Neural progenitor cell (in vitro differentiated cells): ENCODE measurements around the gene F11R. TPM values are rescaled to one million over a fixed set of nuclear protein-coding genes. Genes with fewer than 3 reads are reported as not detected.

Source experiments
- DNase-seq: peaks from one replicate; pipeline ENCODE4 v3.0.0-alpha.2; 2016; ENCODE audit warnings: low spot score
- H2AFZ ChIP-seq: fragments of 200-600 bp; sonication (generic); replicated peaks from 2 replicates; pipeline ENCODE4 v1.6.1; 2016; ENCODE audit warnings: antibody characterized with exemption
- H3F3A ChIP-seq: fragments of 200-600 bp; sonication (generic); 2 replicates; pipeline ENCODE4 v1.6.1; 2016; ENCODE audit warnings: antibody characterized with exemption, low read depth
- H3K27ac ChIP-seq: fragments of 200-600 bp; sonication (generic); 2 replicates; pipeline ENCODE4 v1.5.1; 2016; ENCODE audit warnings: mild to moderate bottlenecking
- H3K27me3 ChIP-seq: fragments of 200-600 bp; sonication (generic); 2 replicates; pipeline ENCODE4 v1.6.1; 2016; ENCODE audit warnings: mild to moderate bottlenecking, moderate library complexity
- H3K36me3 ChIP-seq: fragments of 200-600 bp; sonication (generic); 2 replicates; pipeline ENCODE4 v1.5.1; 2016
- H3K4me1 ChIP-seq: fragments of 200-600 bp; sonication (generic); 2 replicates; pipeline ENCODE4 v1.6.1; 2016; ENCODE audit warnings: mixed run types
- H3K4me2 ChIP-seq: fragments of 200-600 bp; sonication (generic); 2 replicates; pipeline ENCODE4 v1.6.1; 2016
- H3K4me3 ChIP-seq: fragments of 200-600 bp; sonication (generic); 2 replicates; pipeline ENCODE4 v1.5.1; 2016
- H3K79me2 ChIP-seq: fragments of 200-600 bp; sonication (generic); 2 replicates; pipeline ENCODE4 v1.6.1; 2016; ENCODE audit warnings: low read depth
- H3K9ac ChIP-seq: fragments of 200-600 bp; sonication (generic); 2 replicates; pipeline ENCODE4 v1.6.1; 2016
- H3K9me3 ChIP-seq: fragments of 200-600 bp; sonication (generic); 2 replicates; pipeline ENCODE4 v1.5.1; 2016; ENCODE audit warnings: low read depth
- H4K20me1 ChIP-seq: fragments of 200-600 bp; sonication (generic); 2 replicates; pipeline ENCODE4 v1.6.1; 2016; ENCODE audit warnings: low read depth
- H3K27ac Mint-ChIP-seq: 3 replicates; pipeline ENCODE4 v1.8.0; 2021; ENCODE audit warnings: mixed read lengths
- H3K27me3 Mint-ChIP-seq: 2 replicates; pipeline ENCODE4 v1.8.0; 2022; ENCODE audit warnings: low read depth, mild to moderate bottlenecking, inconsistent platforms, moderate library complexity, mixed read lengths; ENCODE audit not compliant: insufficient read depth
- H3K36me3 Mint-ChIP-seq: 3 replicates; pipeline ENCODE4 v1.8.0; 2021; ENCODE audit warnings: mixed read lengths
- H3K4me1 Mint-ChIP-seq: 3 replicates; pipeline ENCODE4 v1.8.0; 2021; ENCODE audit warnings: mixed read lengths
- H3K4me3 Mint-ChIP-seq: 3 replicates; pipeline ENCODE4 v1.8.0; 2021; ENCODE audit warnings: mild to moderate bottlenecking, moderate library complexity, mixed read lengths
- H3K9me3 Mint-ChIP-seq: 3 replicates; pipeline ENCODE4 v1.8.0; 2020; ENCODE audit warnings: mixed read lengths
- CTCF ChIP-seq: fragments of 200-600 bp; sonication (generic); IDR thresholded peaks from 2 replicates; pipeline ENCODE4 v1.5.1; 2017; ENCODE audit warnings: antibody characterized with exemption, mild to moderate bottlenecking
- EZH2 ChIP-seq: fragments of 200-600 bp; sonication (generic); IDR thresholded peaks from 2 replicates; pipeline ENCODE4 v1.6.1; 2017; ENCODE audit warnings: antibody characterized with exemption, mild to moderate bottlenecking, moderate library complexity
- EZH2phosphoT487 ChIP-seq: fragments of 200-600 bp; sonication (generic); IDR thresholded peaks from 2 replicates; pipeline ENCODE4 v1.6.1; 2017; ENCODE audit warnings: antibody characterized with exemption
- total RNA-seq: library from RNA; depleted of rRNA; stranded (reverse); fragments of >200 nt; gene quantifications from 2 replicates; pipeline ENCODE4 v1.2.3, GENCODE V29; 2015; ENCODE audit warnings: low replicate concordance

F11R gene
- total RNA-seq, 1 donor from 2014 or later = 60.0 TPM

GRCh38 chr1:161006563-161006962 lies 14.4 kb downstream of the F11R start:
- no peaks in the 10 kb centered on the region for H3K36me3 ChIP-seq
- peaks cover 46% of the 10 kb centered on the region for H4K20me1 ChIP-seq
- no peak overlapping the region for H3K27ac ChIP-seq
- no peak overlapping the region for H3K4me3 ChIP-seq
- no peak for TF ChIP-seq EZH2
- TF ChIP-seq EZH2phosphoT487 = no peak
- no peak for TF ChIP-seq CTCF
- no peaks in the 10 kb centered on the region for H3K9me3 ChIP-seq
- peaks cover 77% of the 10 kb centered on the region for H3K79me2 ChIP-seq
- H3K27me3 Mint-ChIP-seq = peaks cover 2% of the 10 kb centered on the region
- H3K4me2 ChIP-seq = no peak overlapping the region
- DNase-seq = no peak
- no peak overlapping the region for H3K9ac ChIP-seq
- H3K4me1 Mint-ChIP-seq = no peaks in the 10 kb centered on the region
- H3K27me3 ChIP-seq = no peaks in the 10 kb centered on the region
- H3K9me3 Mint-ChIP-seq = no peaks in the 10 kb centered on the region
- no peaks in the 10 kb centered on the region for H3K4me1 ChIP-seq
- no peak overlapping the region for H3K27ac Mint-ChIP-seq
- no peaks in the 10 kb centered on the region for H3F3A ChIP-seq
- no peaks in the 10 kb centered on the region for H3K36me3 Mint-ChIP-seq
- no peak overlapping the region for H2AFZ ChIP-seq
- no peak overlapping the region for H3K4me3 Mint-ChIP-seq

- Histone ChIP-seq H3K4me1 (no peaks in the 10 kb centered on the region), H3K4me3 (no peak overlapping the region), H3F3A (no peaks in the 10 kb centered on the region), H2AFZ (no peak overlapping the region), H3K9ac (no peak overlapping the region), H3K27ac (no peak overlapping the region), H3K27me3 (no peaks in the 10 kb centered on the region), H3K79me2 (peaks cover 27% of the 10 kb centered on the region), H3K36me3 (no peaks in the 10 kb centered on the region), H3K4me2 (no peak overlapping the region), H4K20me1 (peaks cover 12% of the 10 kb centered on the region), H3K9me3 (no peaks in the 10 kb centered on the region)
- Mint-ChIP-seq H3K4me1 (peaks cover 5% of the 10 kb centered on the region), H3K27me3 (no peaks in the 10 kb centered on the region), H3K27ac (no peak overlapping the region), H3K4me3 (no peak overlapping the region), H3K9me3 (no peaks in the 10 kb centered on the region), H3K36me3 (no peaks in the 10 kb centered on the region)
- TF ChIP-seq EZH2 (no peak), EZH2phosphoT487 (no peak), CTCF (no peak)
- DNase-seq = no peak
These were observed 19.4 kb downstream of the F11R start for GRCh38 chr1:161001525-161001924.

GRCh38 chr1:161000736-161001480 lies 20.0 kb downstream of the F11R start:
- Histone ChIP-seq H3K27ac (no peak overlapping the region), H3F3A (no peaks in the 10 kb centered on the region), H3K36me3 (no peaks in the 10 kb centered on the region), H2AFZ (no peak overlapping the region), H3K4me3 (no peak overlapping the region), H3K27me3 (no peaks in the 10 kb centered on the region), H3K79me2 (peaks cover 21% of the 10 kb centered on the region), H3K9me3 (no peaks in the 10 kb centered on the region), H4K20me1 (peaks cover 8% of the 10 kb centered on the region), H3K4me1 (no peaks in the 10 kb centered on the region), H3K4me2 (no peak overlapping the region), H3K9ac (no peak overlapping the region)
- no peaks in the 10 kb centered on the region for H3K9me3 Mint-ChIP-seq
- TF ChIP-seq CTCF = no peak
- no peak for TF ChIP-seq EZH2phosphoT487
- TF ChIP-seq EZH2 = no peak
- no peak overlapping the region for H3K27ac Mint-ChIP-seq
- no peak overlapping the region for H3K4me3 Mint-ChIP-seq
- DNase-seq = no peak
- H3K27me3 Mint-ChIP-seq = no peaks in the 10 kb centered on the region
- no peaks in the 10 kb centered on the region for H3K36me3 Mint-ChIP-seq
- H3K4me1 Mint-ChIP-seq = peaks cover 6% of the 10 kb centered on the region
